NK-92 (cell line): ENCODE measurements around the gene C10orf53.

ENCODE experiments used
- DNase-seq: peaks from one replicate; lab custom pipeline; 2025; ENCODE audit not compliant: unreplicated experiment; lab: John Stamatoyannopoulos, UW

The C10orf53 gene, protein sequence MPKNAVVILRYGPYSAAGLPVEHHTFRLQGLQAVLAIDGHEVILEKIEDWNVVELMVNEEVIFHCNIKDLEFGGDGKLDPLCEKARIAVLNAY

DNA sequence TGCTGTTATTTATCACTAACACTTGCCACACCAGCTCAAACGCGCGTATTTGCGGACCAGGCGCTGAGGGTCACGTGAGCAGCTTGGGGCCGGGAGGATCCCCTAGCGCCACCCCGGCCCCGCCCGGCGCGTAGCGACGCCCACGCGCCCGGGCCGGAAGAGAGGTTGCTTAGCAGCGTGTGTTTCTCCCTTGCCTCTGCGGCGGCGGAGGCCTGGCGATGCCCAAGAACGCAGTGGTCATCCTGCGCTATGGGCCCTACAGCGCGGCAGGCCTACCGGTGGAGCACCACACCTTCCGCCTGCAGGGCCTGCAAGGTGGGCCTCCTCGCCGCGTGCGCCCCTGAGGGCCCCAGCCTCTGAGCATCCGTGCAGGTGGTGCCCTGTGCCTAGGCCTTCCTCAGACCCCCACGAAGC lies at the start of gene C10orf53:
Gene C10orf53 (plus strand): TSS at position 172 of the 414 bp plus-strand sequence. CDS start 47 bp downstream, at position 219.
- no peak for DNase-seq

DNA sequence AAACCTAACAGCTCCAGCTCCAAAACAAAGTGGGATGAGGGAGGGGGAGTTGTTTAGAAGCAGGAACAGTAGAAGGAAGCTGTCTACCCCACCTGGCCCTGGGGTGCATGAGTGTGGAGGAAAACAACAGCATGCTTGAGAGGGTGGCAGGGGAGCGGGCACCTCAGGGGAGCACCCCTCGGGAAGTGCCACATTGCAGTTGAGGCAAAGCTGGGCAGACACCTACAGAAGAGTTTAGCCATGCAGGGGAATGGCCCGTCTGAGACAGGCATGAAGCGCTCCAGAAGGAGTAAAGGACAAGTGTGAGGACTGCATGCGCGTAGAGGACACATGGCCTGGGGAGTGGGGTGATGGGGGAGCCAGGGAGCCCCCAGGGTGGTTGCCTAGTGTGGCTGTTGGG lies 47.5 kb upstream of the C10orf53 start:
- DNase-seq = no peak

DNA sequence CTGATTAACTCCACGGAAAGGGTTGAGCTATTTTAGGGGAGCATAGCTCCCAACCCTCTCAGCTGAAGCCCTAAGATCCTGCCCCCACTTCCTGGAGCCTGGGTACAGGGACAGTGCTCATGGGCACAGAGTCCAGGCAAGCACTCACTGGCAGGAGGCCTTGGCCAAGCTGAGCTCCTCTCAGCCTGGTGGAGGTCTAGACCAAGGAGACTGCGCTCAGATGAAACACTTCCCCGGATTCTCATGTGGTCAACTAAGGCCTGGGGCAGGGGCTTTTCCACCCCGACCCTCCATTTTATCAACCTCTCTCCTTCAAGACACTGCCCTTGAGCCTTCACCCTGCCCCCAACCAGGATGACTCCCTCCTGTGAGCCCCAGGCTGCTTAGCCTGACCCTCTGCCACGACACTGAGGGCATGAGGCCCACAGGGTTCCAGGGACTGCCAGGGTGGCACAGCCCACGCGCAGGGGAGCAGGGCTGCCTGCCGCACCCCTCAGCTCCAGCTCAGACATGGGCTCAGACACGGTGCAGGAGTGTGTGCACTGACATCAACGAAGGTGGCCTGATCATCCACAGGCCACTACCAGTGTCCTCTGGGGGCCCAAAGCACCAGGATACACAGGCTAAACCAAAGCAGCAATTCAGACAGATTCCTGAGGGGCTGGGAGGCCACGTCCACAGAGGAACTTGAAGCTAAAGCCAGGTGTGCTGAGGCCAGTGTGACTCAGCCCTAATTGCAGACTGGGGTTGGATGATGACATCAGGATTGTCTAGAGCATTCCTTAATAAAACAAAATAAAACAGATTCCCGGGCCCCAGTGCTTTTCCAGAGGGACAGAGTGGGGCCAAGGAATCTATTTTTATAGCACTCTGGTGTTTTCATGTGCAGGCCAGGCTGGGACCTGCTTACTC lies 46.8 kb upstream of the C10orf53 start:
- no peak for DNase-seq

DNA sequence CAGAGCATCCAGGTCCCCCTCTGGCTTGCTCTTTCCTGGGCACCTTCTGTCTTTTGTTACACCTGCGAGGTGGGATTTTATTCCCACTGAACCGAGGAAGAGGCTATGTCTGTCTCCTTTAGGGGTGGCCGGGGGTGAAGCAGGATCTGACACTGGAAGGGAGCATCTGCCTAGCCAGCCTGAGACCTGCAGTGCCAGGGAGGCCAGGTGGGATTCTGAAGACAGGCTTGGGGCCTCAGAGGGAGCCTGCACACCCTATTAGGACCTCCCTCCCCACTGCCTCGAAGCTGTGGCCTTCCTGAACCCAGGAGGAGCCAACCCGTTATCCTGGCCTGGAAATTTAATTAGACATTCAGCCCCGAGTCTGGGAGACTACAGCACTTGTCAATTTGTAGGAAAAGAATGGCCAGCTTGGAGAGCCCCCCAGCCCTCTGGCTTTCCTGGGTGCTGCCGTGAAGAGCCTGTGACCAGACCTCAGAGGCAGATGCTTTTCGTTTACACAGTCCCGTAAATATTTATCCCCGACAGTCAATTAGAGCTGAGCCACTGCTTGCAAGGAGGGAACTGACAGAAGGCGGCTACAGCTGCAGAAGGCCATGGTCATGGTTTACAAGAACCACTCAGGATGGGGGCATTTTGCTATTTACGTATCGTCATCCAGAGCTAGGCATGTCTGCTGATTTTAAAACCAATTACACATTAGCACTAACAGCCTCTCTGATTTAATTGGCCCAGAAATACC lies 46.0 kb upstream of the C10orf53 start:
- DNase-seq = no peak

DNA sequence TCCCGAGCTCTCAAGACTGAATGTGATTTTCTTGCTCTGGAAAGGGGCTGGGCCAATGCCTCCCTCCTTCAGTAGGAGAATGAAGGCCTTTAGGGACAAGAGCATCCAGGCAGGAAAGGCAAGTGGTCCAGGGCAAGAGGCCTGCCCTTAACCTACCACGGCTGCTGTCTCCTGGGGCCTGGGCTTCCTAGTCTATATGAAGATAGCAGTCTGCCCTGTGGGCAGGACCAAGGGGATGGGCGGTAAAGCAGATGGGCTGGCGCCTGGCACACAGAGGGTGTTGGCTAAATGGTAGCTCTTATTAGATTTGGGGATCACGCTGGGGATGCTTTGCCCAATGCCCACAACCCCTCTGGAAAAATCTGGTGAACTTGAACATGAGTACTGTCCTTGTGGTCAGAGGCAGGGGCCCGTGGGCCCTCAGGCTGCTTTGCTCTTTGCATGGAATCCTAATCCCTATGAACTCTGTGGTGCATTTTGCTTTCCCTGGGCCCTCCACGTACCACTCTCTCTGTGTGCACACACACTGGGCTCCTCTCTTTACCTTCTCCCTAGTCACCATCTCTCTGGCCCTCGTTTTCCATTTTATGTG lies 45.3 kb upstream of the C10orf53 start:
- no peak for DNase-seq

DNA sequence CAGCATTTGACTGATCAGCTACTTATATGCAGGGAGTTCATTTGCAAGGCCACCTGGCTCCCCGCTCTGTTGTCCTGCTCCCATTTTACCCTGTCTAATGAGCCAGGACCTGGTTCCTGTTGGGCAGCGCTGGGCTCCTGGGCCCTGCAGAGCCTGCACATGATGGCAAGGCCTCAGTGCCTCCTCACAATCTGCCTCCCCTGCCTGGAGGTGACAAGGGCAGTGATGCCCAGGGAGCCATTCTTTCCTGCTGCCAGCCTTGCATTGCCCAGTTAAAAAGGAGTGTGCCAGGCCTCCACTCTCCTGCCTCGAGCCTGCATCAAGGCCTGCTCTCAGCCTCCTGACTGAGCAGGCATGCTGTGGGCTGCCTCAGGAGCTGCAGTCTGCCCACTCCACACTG lies 37.1 kb upstream of the C10orf53 start:
- DNase-seq = no peak

DNA sequence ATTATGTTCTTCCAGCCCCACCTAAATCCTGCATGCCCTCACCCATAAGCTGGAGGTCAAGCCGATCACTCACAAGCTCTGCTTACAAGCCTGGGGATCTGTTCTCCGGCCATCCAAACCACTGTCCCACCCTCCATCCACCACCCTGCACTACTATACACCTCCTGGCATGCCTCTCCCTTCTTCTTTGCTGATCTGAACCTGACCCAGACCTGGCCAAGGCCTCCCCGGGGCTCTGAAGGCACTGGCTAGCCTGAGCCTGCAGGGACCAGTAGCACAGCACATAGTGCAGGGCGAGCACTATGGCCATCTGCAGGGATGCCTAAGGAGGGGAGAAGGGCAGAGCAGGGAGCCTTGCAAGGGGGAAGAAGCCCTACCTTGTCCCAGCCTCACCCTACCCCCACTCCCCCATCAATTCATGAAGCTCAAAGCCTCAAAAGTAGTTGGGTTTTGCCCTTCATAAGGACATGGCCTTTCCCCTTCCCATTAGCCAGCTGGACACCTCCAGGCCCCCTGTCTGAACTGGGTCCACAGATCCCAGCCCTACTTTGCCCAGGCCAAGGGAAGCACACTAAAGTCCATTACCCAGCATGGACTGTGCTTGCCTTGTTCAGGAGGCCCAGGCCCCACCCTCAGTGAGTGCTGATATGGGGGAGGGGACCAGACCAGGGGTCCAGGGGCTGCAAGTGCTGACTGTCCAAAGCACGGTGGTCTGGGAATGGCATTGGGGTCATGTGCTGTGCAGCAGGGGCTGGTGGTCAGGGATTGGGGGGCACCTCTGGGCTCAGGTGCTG lies 36.0 kb upstream of the C10orf53 start:
- no peak for DNase-seq

DNA sequence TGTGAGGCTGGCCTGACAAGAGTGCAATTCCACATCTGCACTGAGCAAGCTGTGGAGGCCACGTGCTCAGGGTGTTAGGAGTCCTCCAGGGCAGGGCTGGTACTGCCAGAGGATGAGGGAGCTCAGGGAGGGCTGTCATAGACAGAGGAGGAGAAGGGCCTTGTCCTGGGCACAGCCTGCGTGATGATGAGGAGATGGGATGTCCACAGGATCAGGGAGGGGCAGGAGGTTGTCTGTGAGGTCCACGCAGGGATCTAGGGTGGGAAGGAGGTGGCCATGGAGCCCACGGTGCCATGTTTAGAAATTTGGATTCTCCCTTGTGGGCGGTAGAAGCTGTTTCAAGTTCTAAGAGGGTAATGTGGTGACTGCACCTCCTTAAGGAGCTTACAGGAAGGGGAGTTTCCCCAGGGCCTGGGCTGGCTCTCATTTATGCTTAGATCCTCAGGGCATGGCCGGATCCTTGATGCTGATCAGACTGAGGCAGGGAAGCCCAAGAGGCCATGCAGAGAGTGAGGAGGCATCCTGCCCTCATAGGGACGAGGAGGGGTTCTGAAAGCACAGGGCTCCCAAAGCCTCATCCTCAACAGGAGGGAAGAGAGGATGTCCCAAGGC lies 35.3 kb upstream of the C10orf53 start:
- no peak for DNase-seq

DNA sequence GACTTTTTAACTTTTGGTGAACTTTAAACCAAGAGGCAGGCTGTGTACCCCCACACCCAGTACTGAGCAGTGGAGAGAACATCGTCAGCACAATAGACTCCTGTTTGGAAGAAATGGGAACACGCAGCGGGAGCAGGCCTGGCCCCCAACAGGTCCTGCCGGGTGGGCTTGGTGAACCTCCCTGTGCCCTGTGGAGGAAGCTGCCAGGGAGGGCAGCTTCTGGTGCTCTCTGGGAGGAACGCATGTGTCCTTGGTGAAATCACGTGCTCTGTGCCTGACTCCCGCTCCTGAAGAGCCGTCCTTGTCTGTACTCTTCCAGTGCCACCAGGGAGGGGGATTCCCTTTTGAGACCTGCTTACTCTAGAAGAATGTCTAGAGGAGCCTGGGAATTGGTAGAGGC lies 34.0 kb upstream of the C10orf53 start:
- DNase-seq = no peak

DNA sequence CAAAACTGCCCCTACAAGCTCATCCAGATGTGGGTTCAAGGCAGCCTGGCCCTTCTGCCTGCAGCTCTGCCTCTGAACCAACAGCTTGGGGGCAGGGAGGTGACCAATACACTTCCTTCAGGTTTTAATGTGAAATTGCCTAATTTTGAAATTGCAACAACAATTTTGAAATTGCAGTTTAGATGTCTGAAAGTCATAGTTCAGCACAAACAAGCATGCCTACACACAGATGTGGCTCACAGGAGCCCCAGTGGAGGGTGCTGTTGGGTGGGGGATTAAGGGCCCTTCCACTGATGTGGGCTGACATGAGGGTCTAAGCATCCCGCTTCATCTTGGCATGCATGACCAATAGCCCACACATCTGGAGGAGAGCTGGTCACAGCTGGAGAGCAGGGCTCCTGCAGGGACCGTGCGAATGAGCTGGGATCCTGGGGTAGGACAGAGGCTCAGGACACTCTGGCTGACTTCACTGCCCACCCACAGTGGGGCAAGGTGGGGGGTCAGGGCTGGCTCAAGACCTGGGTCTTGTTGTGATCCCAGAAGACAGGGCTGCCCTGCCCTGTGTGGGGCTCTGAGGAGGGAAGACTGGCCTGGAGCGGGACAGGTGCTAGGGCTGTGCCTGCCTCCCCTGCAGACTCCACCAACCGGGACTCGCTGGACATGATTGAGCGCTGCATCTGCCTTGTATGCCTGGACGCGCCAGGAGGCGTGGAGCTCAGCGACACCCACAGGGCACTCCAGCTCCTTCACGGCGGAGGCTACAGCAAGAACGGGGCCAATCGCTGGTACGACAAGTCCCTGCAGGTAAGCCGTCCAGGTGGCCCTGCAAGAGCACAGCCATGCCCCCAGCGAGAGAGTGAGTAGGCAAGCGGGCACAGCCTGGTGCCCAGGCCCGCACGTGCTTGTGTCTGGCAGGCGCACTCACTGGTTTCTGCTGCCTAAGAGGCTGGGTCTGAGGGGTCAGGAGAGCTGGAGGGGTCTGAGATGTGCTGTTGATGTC lies 33.3 kb upstream of the C10orf53 start:
- DNase-seq = no peak

DNA sequence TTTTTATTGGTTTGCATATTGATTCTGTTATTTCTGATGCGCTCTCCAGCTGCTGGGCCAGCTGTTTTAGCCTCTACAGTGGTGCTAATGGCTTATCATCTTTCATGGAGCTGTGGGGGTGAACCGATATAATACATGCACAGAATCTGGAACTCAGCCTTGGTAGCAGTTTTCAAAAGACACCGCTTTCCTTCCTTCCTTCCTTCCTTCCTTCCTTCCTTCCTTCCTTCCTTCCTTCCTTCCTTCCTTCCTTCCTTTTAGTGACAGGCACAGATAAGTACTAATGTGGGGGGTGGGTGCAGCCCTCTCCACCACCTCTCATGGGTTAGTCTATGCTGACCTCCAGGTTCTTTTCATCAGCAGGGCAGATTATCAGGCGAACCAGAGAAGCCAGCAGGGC lies 31.9 kb upstream of the C10orf53 start:
- no peak for DNase-seq

DNA sequence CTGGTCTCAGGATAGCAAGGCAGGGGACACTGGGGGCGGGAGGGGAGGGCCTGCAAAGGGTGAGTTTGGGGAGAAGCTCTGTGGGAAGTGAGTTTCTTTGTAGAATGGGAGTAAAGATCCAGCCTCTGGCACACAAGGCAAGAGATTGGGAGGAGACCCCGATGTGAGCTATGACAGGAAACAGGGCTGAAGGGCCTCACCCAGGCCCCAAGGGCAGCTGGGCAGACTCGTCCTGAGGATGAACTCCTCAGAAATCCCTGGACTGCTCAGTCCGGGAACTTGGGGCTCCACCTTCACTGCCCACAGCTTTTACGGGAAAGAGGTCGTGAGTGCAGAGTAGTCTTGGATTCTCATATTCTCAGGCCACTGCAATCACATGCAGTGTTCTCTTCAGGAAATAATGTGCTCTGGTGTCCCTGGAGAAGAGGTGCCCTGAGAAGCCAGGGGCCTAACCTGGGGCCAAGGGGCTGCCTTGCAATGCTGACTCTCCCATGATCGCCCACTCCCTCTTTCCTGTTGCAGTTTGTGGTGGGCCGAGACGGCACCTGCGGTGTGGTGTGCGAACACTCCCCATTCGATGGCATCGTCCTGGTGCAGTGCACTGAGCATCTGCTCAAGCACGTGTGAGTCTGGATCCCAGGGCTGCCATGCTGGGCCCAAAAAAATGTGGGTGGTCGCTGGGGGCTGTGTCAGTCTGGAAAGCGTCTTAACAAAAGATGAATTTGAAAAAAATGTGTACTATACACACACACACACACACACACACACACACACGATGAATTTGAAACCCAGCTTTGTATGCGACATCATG lies 31.3 kb upstream of the C10orf53 start:
- DNase-seq = no peak

DNA sequence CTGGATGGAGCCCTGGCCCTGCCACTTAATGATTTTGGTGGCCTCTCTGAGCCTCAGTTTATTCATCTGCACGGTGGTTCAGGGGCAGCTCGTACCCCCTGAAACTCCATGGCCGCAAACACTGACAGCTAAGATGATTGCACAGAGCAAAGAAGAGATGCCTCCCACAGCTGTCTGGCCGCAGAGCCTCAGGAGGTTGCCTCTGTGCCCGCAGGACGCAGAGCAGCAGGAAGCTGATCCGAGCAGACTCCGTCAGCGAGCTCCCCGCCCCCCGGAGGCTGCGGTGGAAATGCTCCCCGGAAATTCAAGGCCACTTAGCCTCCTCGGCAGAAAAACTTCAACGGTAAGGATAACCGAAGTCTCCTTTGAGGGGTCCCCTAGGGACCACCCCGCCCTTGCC lies 30.2 kb upstream of the C10orf53 start:
- DNase-seq = no peak

DNA sequence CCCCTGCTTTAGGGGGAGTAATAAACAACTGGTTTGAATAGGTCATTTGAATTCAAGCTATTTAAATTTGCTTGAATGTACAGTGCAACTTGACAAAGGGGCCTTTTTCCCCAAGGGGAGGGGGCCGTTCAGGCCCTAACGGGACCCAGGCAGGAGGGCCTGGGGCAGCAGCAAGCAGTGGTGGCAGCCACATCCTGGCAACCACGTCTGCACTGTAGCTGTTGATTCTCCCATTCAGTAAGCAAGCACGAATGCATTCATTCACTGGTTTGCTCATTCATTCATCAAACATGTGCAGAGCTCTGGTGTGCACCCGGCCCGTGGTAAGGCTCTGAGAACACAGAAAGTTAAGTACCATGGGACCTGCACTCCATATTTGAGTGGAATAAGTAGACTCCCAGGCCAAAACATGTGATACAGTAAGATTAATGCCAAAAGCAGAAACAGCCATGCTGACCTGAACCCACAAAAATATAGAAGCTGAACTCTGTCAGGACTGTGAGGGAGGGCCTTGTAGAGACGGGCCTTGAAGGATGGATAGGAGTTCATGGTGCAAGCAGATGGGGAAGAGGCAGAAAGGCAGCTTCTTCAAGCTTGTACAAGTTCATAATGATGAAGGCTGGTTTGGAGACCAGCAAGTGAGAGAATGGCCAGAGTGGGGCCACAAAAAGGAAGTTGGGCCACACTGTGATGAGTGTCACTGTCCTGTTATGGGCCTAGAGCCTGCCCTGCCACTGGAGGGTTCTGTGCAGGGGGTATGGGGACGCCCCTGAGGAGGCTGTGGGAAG lies 29.3 kb upstream of the C10orf53 start:
- DNase-seq = no peak

DNA sequence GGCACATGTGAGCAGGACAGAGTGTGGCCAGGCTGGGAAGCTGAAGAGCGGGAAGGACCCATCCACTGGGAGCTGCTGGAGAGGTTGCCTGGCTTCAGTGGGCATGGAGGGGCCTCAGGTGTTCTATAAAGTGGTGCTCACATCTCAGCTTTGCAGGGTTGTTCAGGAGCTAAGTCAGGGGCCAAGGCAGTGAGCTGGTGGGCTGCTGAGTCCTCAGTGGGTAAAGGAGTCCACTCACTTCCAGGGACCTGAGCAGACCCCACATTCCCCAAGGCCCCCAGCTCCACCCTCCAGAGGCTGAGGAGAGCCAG lies 28.8 kb upstream of the C10orf53 start:
- DNase-seq = no peak

DNA sequence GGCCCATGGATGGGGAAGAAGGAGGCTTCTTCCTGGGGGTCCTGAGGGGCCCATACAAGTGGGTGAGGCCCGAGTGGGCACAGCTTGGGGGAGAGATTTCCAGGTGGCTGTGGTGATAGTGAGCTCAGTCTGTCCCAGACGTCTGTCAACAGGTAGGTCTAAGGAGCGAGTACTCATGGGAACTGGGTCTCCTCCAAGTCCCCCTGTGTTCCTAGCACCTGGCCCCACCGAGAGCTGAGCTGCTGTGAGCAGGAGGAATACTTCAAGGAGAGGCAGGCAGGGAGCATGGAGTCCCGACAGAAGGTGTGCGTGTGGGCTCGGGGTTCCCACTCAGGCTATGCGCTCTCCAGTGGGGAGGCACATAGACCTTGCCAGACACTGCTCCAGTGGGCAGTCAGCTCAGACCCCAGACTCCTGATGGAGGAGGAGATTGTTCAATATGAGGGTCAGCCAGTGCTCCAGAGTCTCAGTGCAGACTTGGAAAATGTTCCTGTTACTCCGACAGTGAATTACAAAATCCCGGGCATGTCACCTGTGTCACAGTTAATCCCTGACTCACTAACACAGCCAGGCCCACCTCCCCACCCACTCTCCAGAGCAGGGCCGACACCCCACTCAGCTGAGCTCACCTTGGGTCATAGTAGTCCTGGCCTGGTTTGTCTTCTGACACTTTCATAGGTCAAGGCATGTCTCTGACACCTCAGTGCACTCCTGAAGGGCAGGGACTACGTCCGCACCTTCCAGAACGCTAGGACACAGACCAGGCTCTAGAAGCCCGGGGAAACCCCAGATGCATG lies 28.2 kb upstream of the C10orf53 start:
- no peak for DNase-seq

DNA sequence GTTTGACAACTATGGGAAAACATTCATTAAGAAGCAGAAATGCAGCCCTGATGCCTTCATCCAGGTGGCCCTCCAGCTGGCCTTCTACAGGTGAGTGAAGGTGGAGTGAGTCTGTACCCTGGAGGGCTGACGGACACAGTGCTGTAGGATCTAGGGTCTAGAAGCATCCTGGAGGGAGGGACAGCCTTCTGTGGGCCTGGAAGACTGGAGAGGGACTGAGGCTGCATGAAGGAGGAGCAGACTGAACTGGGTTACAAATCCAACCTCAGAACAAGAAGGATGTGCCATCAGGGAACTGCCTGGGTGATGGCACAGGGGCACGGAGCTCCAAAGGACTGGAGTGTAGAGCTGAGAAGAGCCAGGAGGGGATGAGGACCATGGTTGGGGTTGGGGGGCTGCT lies 27.5 kb upstream of the C10orf53 start:
- DNase-seq = no peak
